ENCODE measurements around the gene ADAMTS17. TPM values are rescaled to one million over a fixed set of nuclear protein-coding genes. Genes with fewer than 3 reads are reported as not detected.

ADAMTS17 gene
- total RNA-seq, 1 donor from 2014 or later = 6.2 TPM

- Histone ChIP-seq H3K4me3 (no peak overlapping the region), H3K36me3 (no peaks in the 10 kb centered on the region), H3K27me3 (no peaks in the 10 kb centered on the region), H3K27ac (no peak overlapping the region), H3K4me1 (no peaks in the 10 kb centered on the region), H3K9me3 (no peaks in the 10 kb centered on the region)
- ATAC-seq (no peak), DNase-seq (no peak)
- intact Hi-C loops (cut with DNase I) = no loop called here
- TF ChIP-seq, protein P1, sequence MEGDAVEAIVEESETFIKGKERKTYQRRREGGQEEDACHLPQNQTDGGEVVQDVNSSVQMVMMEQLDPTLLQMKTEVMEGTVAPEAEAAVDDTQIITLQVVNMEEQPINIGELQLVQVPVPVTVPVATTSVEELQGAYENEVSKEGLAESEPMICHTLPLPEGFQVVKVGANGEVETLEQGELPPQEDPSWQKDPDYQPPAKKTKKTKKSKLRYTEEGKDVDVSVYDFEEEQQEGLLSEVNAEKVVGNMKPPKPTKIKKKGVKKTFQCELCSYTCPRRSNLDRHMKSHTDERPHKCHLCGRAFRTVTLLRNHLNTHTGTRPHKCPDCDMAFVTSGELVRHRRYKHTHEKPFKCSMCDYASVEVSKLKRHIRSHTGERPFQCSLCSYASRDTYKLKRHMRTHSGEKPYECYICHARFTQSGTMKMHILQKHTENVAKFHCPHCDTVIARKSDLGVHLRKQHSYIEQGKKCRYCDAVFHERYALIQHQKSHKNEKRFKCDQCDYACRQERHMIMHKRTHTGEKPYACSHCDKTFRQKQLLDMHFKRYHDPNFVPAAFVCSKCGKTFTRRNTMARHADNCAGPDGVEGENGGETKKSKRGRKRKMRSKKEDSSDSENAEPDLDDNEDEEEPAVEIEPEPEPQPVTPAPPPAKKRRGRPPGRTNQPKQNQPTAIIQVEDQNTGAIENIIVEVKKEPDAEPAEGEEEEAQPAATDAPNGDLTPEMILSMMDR (IDR thresholded peaks at IDR 0.05) = no peak
Observed at GRCh38 chr15:100189319-100189718, 152.5 kb downstream of the ADAMTS17 start.

- intact Hi-C loops (cut with DNase I) = no loop called here
- Histone ChIP-seq H3K9me3 (no peaks in the 10 kb centered on the region), H3K27ac (no peak overlapping the region), H3K4me3 (no peak overlapping the region), H3K27me3 (no peaks in the 10 kb centered on the region), H3K36me3 (no peaks in the 10 kb centered on the region), H3K4me1 (no peaks in the 10 kb centered on the region)
- ATAC-seq (no peak), DNase-seq (no peak)
- TF ChIP-seq, protein P1 (IDR thresholded peaks at IDR 0.05) = no peak
Observed at GRCh38 chr15:100187677-100188076, 154.1 kb downstream of the ADAMTS17 start.

DNA sequence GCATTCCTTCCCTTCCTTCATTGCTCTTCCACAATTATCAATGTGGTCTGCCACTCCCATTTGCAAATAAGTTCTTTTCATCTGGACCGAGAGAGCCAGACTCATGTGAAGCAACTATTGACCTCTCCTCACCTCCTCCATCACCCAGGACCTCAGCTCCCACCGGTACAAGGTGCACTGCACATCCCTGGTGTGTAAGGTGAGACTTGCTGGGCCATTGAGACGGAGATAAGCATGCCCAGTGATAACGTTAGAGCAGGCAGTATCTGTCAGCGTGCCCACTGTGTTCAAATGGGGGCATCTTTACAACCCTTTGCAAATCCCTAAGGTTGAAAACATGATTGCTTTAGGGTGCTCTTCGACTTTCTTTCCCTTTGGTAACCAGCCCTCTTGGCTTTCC is 154.8 kb downstream of the ADAMTS17 start:
- H3K9me3 ChIP-seq = no peaks in the 10 kb centered on the region

DNA sequence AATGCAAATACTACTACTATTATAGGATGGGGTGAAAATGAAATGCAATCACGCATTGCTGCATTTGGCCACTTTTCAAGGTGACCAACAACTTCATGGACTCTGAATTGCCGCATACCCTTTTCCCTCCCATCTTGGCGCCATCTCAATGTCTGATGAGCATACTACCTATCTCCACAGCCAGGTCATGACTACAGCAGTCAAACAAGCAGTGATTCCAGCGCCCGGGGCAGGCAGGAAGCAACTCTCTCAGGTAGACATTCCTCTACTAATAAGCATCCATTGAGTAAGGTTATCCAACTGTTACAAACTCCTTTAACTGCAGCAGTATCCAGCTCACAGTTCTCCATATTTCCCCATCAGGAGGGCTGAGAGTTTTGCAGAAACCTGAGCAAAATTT is 155.4 kb downstream of the ADAMTS17 start:
- DNase-seq = no peak

More for the DNA sequence above, 154.8 kb downstream of the ADAMTS17 start:
- no peak for ATAC-seq
- Histone ChIP-seq H3K36me3 (no peaks in the 10 kb centered on the region), H3K27me3 (no peaks in the 10 kb centered on the region), H3K27ac (no peak overlapping the region), H3K4me1 (no peaks in the 10 kb centered on the region), H3K4me3 (no peak overlapping the region)
- no peak for DNase-seq
- intact Hi-C loops (cut with DNase I) = no loop called here
- TF ChIP-seq, protein P1 (IDR thresholded peaks at IDR 0.05) = no peak

GRCh38 chr15:100183921-100184495 is 157.8 kb downstream of the ADAMTS17 start:
- no peak for ATAC-seq
- Histone ChIP-seq H3K27me3 (no peaks in the 10 kb centered on the region), H3K36me3 (no peaks in the 10 kb centered on the region), H3K9me3 (no peaks in the 10 kb centered on the region), H3K4me3 (no peak overlapping the region), H3K27ac (no peak overlapping the region), H3K4me1 (no peaks in the 10 kb centered on the region)
- DNase-seq = no peak
- intact Hi-C loops (cut with DNase I) = no loop called here
- TF ChIP-seq, protein P1 (IDR thresholded peaks at IDR 0.05) = no peak

More for the DNA sequence above, 155.4 kb downstream of the ADAMTS17 start:
- TF ChIP-seq, protein P1 (IDR thresholded peaks at IDR 0.05) = no peak
- Histone ChIP-seq H3K36me3 (no peaks in the 10 kb centered on the region), H3K9me3 (no peaks in the 10 kb centered on the region), H3K4me3 (no peak overlapping the region), H3K4me1 (no peaks in the 10 kb centered on the region), H3K27ac (no peak overlapping the region), H3K27me3 (no peaks in the 10 kb centered on the region)
- no peak for ATAC-seq
- intact Hi-C loops (cut with DNase I) = no loop called here

DNA sequence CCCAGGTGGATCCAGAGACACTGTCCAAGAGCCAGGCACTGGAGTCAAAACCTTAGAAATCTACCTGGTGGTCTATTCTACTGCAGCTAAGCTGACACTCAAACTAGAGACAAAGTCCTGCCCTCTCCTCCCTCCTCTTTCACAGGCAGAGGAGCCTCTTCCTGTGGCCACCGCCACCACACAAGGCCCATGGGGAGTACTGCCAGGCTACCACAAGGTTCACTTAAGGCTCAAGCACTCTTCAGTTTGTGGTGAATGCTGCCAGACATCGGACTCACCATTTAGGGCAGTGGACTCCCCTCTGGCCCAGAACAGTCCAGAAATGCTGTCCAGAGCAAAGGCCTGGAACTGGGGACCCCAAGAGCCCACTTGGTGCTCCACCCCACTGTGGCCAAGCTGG is 160.9 kb downstream of the ADAMTS17 start:
- TF ChIP-seq, protein P1 (IDR thresholded peaks at IDR 0.05) = no peak
- Histone ChIP-seq H3K4me1 (no peaks in the 10 kb centered on the region), H3K27ac (no peak overlapping the region), H3K9me3 (no peaks in the 10 kb centered on the region), H3K4me3 (no peak overlapping the region), H3K27me3 (no peaks in the 10 kb centered on the region), H3K36me3 (no peaks in the 10 kb centered on the region)
- no peak for DNase-seq
- intact Hi-C loops (cut with DNase I) = no loop called here
- ATAC-seq = no peak
